Chondrocyte (in vitro differentiated cells): Measurements from ENCODE around the gene TSPAN1. TPM values are rescaled to one million over a fixed set of nuclear protein-coding genes. Genes with fewer than 3 reads are reported as not detected.

ENCODE experiments used
- DNase-seq: peaks from one replicate; pipeline ENCODE4 v3.0.0; 2021; ENCODE audit warnings: mixed read lengths, low spot score
- H3K27ac Mint-ChIP-seq: one replicate; pipeline ENCODE4 v1.8.0; 2021; ENCODE audit warnings: mild to moderate bottlenecking, moderate library complexity, mixed read lengths; ENCODE audit not compliant: unreplicated experiment
- H3K27me3 Mint-ChIP-seq: 2 replicates; pipeline ENCODE4 v1.8.0; 2021; ENCODE audit warnings: low read depth, mixed read lengths
- H3K36me3 Mint-ChIP-seq: 2 replicates; pipeline ENCODE4 v1.8.0; 2021; ENCODE audit warnings: low read depth, mixed read lengths
- H3K4me1 Mint-ChIP-seq: 2 replicates; pipeline ENCODE4 v1.8.0; 2021; ENCODE audit warnings: low read depth, mild to moderate bottlenecking, mixed read lengths
- H3K4me3 Mint-ChIP-seq: one replicate; pipeline ENCODE4 v1.8.0; 2021; ENCODE audit warnings: mild to moderate bottlenecking, moderate library complexity, mixed read lengths; ENCODE audit not compliant: unreplicated experiment
- H3K9me3 Mint-ChIP-seq: 2 replicates; pipeline ENCODE4 v1.8.0; 2021; ENCODE audit warnings: low read depth, mixed read lengths
- total RNA-seq: library from RNA; stranded (reverse); gene quantifications from 3 replicates; pipeline ENCODE4 v1.2.1, GENCODE V29; 2021
- TF ChIP-seq, protein P1 (sequence below): fragments of 200-600 bp; sonication (generic); IDR thresholded peaks from 2 replicates; pipeline ENCODE4 v1.5.0; 2021; ENCODE audit warnings: antibody characterized with exemption, mild to moderate bottlenecking, moderate library complexity

TSPAN1 gene
- total RNA-seq, 1 donor from 2014 or later = 1.6 TPM

DNA sequence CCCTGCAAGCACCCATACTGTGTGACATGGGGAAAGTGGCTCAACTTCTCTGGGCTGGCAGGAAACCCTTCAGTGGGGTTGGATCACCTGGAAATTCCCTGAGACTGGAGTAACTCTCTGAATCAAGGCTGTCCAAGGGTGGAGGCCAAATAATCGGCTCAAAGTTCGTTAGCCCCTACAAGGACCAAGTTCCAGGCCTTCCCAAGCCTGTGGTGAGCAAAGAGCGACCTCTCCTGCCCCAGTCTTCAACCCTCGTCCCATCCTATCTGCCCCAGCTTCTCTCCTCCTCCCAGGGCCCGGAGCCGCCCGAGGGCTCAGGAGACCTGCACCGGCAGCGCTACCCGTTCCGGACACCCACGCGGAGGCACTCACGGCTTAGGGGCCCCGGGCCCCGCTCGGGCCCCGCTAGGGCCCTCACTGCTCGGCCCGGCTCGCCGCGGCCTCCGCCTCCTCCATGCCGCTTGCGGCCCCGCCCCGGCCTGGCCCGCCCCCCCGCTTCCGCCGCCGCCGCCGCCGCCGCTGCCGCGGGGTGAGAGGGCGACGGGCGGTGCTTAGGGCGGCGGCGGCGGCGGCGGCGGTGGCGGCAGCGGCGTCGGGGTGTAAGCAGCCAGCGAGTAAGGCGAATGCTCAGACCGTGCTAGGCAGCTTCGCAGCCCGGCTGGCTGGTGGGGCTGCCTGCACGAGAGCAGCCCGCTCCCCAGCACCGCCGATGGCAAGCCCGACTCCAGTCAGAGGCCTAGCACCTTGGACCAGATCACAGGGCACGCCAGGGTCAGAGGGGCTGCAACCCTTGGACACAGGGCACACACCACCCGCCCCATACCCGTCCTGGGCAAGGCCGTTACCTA lies 23.3 kb downstream of the TSPAN1 start, which contains the start of gene POMGNT1:
TSS of gene POMGNT1 (minus strand) at position 471 of the 848 bp plus-strand sequence. CDS start 613 bp downstream, outside the sequence.
- Mint-ChIP-seq H3K4me1 (peaks cover 48% of the 10 kb centered on the region), H3K4me3 (peak within 1 kb of the TSS; percentile 77), H3K27me3 (no peaks in the 10 kb centered on the region), H3K36me3 (peaks cover 9% of the 10 kb centered on the region), H3K9me3 (no peaks in the 10 kb centered on the region), H3K27ac (peak within 1 kb of the TSS; percentile 27)
- TF ChIP-seq, protein P1, sequence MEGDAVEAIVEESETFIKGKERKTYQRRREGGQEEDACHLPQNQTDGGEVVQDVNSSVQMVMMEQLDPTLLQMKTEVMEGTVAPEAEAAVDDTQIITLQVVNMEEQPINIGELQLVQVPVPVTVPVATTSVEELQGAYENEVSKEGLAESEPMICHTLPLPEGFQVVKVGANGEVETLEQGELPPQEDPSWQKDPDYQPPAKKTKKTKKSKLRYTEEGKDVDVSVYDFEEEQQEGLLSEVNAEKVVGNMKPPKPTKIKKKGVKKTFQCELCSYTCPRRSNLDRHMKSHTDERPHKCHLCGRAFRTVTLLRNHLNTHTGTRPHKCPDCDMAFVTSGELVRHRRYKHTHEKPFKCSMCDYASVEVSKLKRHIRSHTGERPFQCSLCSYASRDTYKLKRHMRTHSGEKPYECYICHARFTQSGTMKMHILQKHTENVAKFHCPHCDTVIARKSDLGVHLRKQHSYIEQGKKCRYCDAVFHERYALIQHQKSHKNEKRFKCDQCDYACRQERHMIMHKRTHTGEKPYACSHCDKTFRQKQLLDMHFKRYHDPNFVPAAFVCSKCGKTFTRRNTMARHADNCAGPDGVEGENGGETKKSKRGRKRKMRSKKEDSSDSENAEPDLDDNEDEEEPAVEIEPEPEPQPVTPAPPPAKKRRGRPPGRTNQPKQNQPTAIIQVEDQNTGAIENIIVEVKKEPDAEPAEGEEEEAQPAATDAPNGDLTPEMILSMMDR = peak; percentile 63
- DNase-seq = no peak

DNA sequence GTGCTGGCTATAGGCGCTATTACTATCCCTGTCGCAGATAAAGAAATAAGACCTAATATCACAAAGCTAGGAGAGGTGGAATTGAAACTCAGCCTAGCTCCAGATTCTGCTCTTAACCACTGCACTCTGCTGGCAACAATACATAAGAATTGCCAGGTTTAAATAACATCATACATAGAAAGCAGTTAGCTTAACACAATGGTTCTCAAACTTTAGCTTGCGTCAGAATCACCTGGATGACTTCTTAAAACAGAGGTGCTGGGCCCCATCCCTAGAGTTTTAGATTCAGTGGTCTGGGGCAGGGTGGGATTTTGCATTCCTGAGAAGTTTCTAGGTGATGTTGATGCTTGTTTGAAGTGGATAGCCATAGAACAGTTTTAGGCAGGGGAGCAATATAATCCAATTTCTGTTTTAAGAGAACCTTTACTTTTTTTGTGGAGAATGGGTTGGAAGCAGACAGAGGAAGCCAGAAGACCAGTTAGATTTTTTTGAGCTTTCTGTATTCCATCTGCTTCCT lies 24.4 kb downstream of the TSPAN1 start:
- no peaks in the 10 kb centered on the region for H3K9me3 Mint-ChIP-seq
- peaks cover 55% of the 10 kb centered on the region for H3K4me1 Mint-ChIP-seq
- TF ChIP-seq, protein P1 = no peak
- peaks cover 8% of the 10 kb centered on the region for H3K36me3 Mint-ChIP-seq
- no peaks in the 10 kb centered on the region for H3K27me3 Mint-ChIP-seq
- peak overlapping the region; percentile 77 for H3K4me3 Mint-ChIP-seq
- DNase-seq = no peak
- no peak overlapping the region for H3K27ac Mint-ChIP-seq

DNA sequence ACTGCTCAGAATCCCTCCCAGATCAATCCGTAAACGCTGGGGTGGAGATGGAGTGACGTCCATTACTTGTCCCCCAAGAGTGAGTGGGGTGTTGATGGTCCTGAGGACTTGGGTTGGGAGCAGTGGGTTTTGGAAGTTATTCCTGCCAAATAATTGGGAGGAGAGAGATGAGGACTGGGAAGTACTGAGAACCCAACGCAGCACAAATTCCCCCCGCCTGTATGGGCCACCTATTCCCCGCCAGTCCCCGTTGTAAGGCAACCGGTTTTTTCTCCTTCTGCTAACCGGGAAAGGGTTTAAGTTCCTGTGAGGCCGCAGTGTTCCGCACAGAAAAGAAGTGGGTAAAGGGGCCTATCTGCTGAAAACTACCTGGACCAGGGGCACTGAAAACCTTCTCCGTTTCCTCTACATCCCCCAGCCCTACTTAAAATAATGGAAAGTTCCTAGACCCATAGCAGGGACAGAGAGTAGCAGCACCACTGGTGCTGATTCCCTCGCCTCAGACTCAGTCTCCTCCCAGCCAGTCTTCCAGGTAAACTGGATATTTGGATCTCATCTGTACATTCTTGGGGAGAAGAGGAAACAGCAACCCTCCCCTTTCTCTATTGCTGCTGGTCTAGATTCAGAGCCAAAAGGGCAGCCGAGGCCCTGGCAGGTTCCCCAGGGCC lies 29.0 kb downstream of the TSPAN1 start:
- Mint-ChIP-seq H3K36me3 (no peaks in the 10 kb centered on the region), H3K4me3 (peak overlapping the region; percentile 96), H3K27ac (peak overlapping the region; percentile 72), H3K9me3 (no peaks in the 10 kb centered on the region), H3K27me3 (no peaks in the 10 kb centered on the region), H3K4me1 (peaks cover 46% of the 10 kb centered on the region)
- DNase-seq = no peak
- TF ChIP-seq, protein P1 = no peak

DNA sequence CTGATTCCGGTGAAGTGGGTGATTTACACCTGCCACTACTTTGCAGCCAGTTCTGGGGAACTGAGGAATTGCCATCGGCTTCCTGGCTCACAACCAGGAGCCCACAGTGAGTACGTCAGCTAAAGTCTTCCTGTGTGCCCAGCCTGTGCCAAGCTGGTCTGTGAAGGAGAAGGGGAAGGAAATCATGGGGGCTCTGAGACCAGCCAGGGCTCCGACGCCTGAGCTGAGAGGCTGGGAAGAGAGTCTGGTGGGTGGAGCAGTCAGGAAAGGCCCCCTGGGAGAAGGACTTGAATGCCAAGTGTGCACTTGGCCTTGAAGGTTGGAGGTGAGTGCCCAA lies 29.5 kb downstream of the TSPAN1 start:
- Mint-ChIP-seq H3K36me3 (no peaks in the 10 kb centered on the region), H3K27me3 (no peaks in the 10 kb centered on the region), H3K27ac (peak overlapping the region; percentile 72), H3K9me3 (no peaks in the 10 kb centered on the region), H3K4me1 (peaks cover 42% of the 10 kb centered on the region), H3K4me3 (peak overlapping the region; percentile 96)
- DNase-seq = no peak
- TF ChIP-seq, protein P1 = no peak

DNA sequence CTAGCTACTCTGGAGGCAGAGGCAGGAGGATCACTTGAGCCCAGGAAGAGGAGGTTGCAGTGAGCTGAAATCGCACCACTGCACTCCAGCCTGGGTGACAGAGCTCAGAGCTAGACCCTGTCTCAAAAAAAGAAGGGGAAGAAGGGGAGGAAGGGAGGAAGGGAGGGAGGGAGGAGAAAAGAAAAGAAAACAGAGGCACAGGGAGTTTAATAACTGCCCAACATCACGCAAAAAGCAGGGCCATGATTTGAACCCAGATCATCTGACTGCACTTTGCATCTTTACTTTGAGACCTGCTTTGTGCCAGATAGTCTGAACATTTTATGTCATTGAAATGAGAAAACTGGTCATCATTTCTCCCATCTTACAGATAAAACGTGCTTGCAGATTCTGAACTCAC lies 30.3 kb downstream of the TSPAN1 start:
- DNase-seq = no peak
- H3K4me1 Mint-ChIP-seq = peaks cover 40% of the 10 kb centered on the region

More for the DNA sequence above, 30.3 kb downstream of the TSPAN1 start:
- peak overlapping the region; percentile 35 for H3K4me3 Mint-ChIP-seq
- H3K27ac Mint-ChIP-seq = peak overlapping the region; percentile 17
- no peaks in the 10 kb centered on the region for H3K36me3 Mint-ChIP-seq
- TF ChIP-seq, protein P1 = no peak
- H3K9me3 Mint-ChIP-seq = no peaks in the 10 kb centered on the region
- no peaks in the 10 kb centered on the region for H3K27me3 Mint-ChIP-seq
